Ishikawa (cell line): ENCODE results near the gene CNTNAP2.

ENCODE experiments used
- CEBPB ChIP-seq: IDR thresholded peaks from 2 replicates; pipeline ENCODE4 v1.6.1; 2012
- CREB1 ChIP-seq: IDR thresholded peaks from 2 replicates; pipeline ENCODE4 v1.6.1; 2012; ENCODE audit warnings: low read depth
- EGR1 ChIP-seq: IDR thresholded peaks from 2 replicates; pipeline ENCODE4 v1.6.1; 2012
- EP300 ChIP-seq: IDR thresholded peaks from 2 replicates; pipeline ENCODE4 v1.6.1; 2012; ENCODE audit warnings: borderline replicate concordance
- FOXM1 ChIP-seq: IDR thresholded peaks from 2 replicates; pipeline ENCODE4 v1.6.1; 2012; ENCODE audit warnings: low read depth, borderline replicate concordance
- NFIC ChIP-seq: IDR thresholded peaks from 2 replicates; pipeline ENCODE4 v1.6.1; 2012
- RAD21 ChIP-seq: IDR thresholded peaks from 2 replicates; pipeline ENCODE4 v1.6.1; 2012; ENCODE audit warnings: low read depth
- TAF1 ChIP-seq: IDR thresholded peaks from 2 replicates; pipeline ENCODE4 v1.6.1; 2012; ENCODE audit warnings: low read depth, mild to moderate bottlenecking
- TCF12 ChIP-seq: IDR thresholded peaks from 2 replicates; pipeline ENCODE4 v1.6.1; 2012; ENCODE audit warnings: low read depth
- TEAD4 ChIP-seq: IDR thresholded peaks from 2 replicates; pipeline ENCODE4 v1.6.1; 2012
- YY1 ChIP-seq: IDR thresholded peaks from 2 replicates; pipeline ENCODE4 v1.6.1; 2012; ENCODE audit warnings: low read depth
- ZBTB7A ChIP-seq: IDR thresholded peaks from 2 replicates; pipeline ENCODE4 v1.6.1; 2012; ENCODE audit warnings: low read depth
- TF ChIP-seq, protein P1 (sequence below): IDR thresholded peaks from 2 replicates; pipeline ENCODE4 v1.6.1; 2012; ENCODE audit warnings: low read depth, mild to moderate bottlenecking
- TF ChIP-seq, protein P2 (sequence below): IDR thresholded peaks from 2 replicates; pipeline ENCODE4 v1.6.1; 2012
- TF ChIP-seq, protein P3 (sequence below): IDR thresholded peaks from 2 replicates; pipeline ENCODE4 v1.6.1; 2012

CNTNAP2 gene

DNA sequence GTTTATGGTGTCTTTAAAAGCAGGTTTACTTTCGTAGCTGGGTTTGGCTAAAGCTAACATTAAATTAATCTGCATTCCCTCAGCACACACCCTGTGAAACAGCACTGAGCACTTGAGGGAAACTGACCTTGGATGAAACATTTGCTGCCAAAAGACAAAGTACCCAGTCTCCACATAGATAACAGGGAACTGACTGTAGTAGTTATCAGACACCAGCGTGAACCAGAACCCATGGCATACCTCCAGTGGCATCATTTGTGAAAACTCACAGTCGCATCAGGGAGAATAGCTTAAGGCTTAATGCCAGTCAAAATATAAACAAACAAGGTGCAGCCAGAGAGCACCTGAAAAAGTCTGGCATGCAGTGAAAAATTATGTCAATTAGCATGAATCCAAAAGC lies 2116.2 kb downstream of the CNTNAP2 start:
- TF ChIP-seq EP300 (no peak), CEBPB (no peak)
- TF ChIP-seq, protein P1, sequence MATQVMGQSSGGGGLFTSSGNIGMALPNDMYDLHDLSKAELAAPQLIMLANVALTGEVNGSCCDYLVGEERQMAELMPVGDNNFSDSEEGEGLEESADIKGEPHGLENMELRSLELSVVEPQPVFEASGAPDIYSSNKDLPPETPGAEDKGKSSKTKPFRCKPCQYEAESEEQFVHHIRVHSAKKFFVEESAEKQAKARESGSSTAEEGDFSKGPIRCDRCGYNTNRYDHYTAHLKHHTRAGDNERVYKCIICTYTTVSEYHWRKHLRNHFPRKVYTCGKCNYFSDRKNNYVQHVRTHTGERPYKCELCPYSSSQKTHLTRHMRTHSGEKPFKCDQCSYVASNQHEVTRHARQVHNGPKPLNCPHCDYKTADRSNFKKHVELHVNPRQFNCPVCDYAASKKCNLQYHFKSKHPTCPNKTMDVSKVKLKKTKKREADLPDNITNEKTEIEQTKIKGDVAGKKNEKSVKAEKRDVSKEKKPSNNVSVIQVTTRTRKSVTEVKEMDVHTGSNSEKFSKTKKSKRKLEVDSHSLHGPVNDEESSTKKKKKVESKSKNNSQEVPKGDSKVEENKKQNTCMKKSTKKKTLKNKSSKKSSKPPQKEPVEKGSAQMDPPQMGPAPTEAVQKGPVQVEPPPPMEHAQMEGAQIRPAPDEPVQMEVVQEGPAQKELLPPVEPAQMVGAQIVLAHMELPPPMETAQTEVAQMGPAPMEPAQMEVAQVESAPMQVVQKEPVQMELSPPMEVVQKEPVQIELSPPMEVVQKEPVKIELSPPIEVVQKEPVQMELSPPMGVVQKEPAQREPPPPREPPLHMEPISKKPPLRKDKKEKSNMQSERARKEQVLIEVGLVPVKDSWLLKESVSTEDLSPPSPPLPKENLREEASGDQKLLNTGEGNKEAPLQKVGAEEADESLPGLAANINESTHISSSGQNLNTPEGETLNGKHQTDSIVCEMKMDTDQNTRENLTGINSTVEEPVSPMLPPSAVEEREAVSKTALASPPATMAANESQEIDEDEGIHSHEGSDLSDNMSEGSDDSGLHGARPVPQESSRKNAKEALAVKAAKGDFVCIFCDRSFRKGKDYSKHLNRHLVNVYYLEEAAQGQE, result no peak

DNA sequence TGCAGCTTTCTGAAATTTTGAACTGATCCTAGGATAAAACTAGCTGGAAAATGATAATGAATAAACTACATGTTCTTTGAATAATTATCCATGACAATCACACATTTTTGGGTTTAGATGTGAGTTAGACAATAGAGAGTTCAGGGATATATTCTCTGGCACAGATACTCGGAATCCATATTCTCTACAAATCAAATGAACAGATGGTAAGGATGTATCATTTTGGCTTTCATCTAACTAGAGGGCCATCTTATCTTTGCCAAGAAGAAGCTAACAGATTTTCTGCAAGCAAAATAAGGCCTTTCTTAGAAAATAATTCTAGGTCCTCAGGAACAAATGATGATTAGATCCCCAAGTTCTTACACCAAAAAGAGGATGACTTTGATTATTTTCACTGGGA lies 2118.1 kb downstream of the CNTNAP2 start:
- TF ChIP-seq ZBTB7A (no peak), NFIC (no peak), TCF12 (no peak), CEBPB (no peak), EP300 (no peak), RAD21 (no peak), FOXM1 (no peak), TAF1 (no peak), CREB1 (no peak), EGR1 (no peak), TEAD4 (no peak), YY1 (no peak)
- TF ChIP-seq, protein P2, sequence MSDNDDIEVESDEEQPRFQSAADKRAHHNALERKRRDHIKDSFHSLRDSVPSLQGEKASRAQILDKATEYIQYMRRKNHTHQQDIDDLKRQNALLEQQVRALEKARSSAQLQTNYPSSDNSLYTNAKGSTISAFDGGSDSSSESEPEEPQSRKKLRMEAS, result no peak
- TF ChIP-seq, protein P1, result no peak
- TF ChIP-seq, protein P3, sequence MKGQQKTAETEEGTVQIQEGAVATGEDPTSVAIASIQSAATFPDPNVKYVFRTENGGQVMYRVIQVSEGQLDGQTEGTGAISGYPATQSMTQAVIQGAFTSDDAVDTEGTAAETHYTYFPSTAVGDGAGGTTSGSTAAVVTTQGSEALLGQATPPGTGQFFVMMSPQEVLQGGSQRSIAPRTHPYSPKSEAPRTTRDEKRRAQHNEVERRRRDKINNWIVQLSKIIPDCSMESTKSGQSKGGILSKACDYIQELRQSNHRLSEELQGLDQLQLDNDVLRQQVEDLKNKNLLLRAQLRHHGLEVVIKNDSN, result no peak

DNA sequence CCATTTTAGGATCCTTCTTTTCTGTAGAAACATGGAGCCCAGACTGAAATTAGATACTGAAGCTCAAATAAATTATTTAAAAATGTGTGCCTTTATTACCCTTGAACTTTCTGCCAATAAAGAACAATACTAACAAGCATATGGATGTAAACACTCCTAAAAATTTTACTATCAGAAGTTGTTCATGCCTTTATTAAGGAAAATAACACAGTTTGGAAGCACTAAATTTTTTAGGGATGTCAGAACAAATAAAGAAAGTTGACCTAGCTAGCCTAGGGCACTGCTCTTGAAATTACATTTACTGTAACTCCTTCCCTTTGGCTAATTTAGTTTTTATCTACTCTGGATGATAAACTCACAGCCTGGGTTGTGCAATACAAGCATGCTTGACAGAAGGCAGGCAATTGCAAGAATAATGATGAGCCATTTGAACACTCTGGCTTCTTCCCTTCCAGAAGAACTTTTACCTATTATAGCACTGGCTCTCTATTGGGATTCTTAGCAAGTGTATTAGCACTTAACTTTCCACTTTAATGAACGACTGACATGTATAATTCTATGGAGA lies 2122.2 kb downstream of the CNTNAP2 start:
- no peak for TF ChIP-seq EP300
- TF ChIP-seq RAD21, result no peak
- no peak for TF ChIP-seq FOXM1
- no peak for TF ChIP-seq TEAD4
- no peak for TF ChIP-seq YY1
- TF ChIP-seq ZBTB7A, result no peak
- no peak for TF ChIP-seq NFIC
- TF ChIP-seq, protein P2, result no peak
- no peak for TF ChIP-seq EGR1
- TF ChIP-seq TCF12, result no peak
- TF ChIP-seq CREB1, result no peak
- TF ChIP-seq, protein P3, result no peak
- no peak for TF ChIP-seq TAF1
- no peak for TF ChIP-seq CEBPB
- TF ChIP-seq, protein P1, result no peak

DNA sequence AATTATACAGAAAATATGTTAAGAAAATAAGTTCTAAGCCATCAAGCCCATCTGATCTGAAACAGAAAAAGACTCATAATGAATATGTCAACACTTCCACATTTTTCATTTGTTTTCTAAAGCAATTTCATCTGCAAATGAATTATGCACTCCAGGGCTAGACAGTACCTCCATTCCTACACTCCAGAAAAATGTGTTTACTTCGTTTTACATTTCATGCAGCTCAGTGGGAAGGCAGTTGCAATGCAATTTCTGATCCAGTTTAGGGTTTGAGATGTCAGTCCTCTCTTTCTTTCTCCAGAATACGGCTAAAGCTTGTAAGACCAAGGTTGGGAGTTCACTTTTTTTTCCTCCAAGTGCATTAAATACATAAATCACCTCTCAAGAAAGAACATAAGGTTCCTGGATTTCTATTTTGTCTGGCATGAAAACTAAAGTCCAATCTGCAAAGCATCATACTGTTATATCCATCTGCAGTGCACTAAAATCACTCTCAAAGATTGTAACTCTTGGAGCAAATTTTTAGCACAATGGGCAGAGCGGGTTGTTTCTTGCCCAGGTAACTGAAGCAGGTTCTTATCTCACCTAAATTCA lies 2125.2 kb downstream of the CNTNAP2 start:
- no peak for TF ChIP-seq YY1
- no peak for TF ChIP-seq NFIC
- TF ChIP-seq ZBTB7A, result no peak
- no peak for TF ChIP-seq TCF12
- TF ChIP-seq, protein P3, result no peak
- TF ChIP-seq RAD21, result no peak
- TF ChIP-seq TAF1, result no peak
- TF ChIP-seq CEBPB, result no peak
- TF ChIP-seq, protein P1, result no peak
